K562 (cell line): ENCODE data around the gene ZBTB46. TPM values are rescaled to one million over a fixed set of nuclear protein-coding genes. Genes with fewer than 3 reads are reported as not detected.

ENCODE experiments used
- ATF2 ChIP-seq: sonication (generic); formaldehyde crosslinking; IDR thresholded peaks from 2 replicates; pipeline ENCODE4 v1.8.1; 2022; ENCODE audit warnings: missing genetic modification reagents
- CBFB ChIP-seq: sonication (generic); formaldehyde crosslinking; IDR thresholded peaks from 2 replicates; pipeline ENCODE4 v1.4.0; 2020; ENCODE audit warnings: mild to moderate bottlenecking, missing genetic modification reagents
- DIDO1 ChIP-seq: fragments of 450-650 bp; IDR thresholded peaks from 2 replicates; pipeline ENCODE4 v1.6.1; 2016; ENCODE audit warnings: low read depth, missing biosample characterization, missing genetic modification characterization
- FOXA3 ChIP-seq, 2 experiments: fragments of 450-650 bp in 1 of 2; sonication (generic) in 1 of 2; formaldehyde crosslinking; IDR thresholded peaks in 1 of 2; conservative IDR thresholded peaks in 1 of 2; 2 replicates each; pipeline versions ENCODE4 v1.4.0 to v1.8.0; 2020 to 2022; ENCODE audit warnings: mild to moderate bottlenecking in 2 of 2, missing genetic modification reagents in 1 of 2
- HCFC1 ChIP-seq: IDR thresholded peaks from 2 replicates; pipeline ENCODE4 v1.6.1; 2012; ENCODE audit warnings: low read depth, low read length, improper control_type of control experiment
- HES1 ChIP-seq: fragments of 450-650 bp; IDR thresholded peaks from 2 replicates; pipeline ENCODE4 v1.6.1; 2016; ENCODE audit warnings: low read depth, mild to moderate bottlenecking, moderate library complexity
- NELFE ChIP-seq: IDR thresholded peaks from 2 replicates; pipeline ENCODE4 v1.6.1; 2011; ENCODE audit warnings: mild to moderate bottlenecking; ENCODE audit not compliant: insufficient read depth, insufficient read length
- SRSF9 ChIP-seq: fragments of 200-400 bp; formaldehyde crosslinking; IDR thresholded peaks from 2 replicates; pipeline ENCODE4 v1.6.1; 2017; ENCODE audit warnings: low read depth, low read length, borderline replicate concordance
- TAL1 ChIP-seq: fragments of 450-650 bp; IDR thresholded peaks from 2 replicates; pipeline ENCODE4 v1.6.1; 2016; ENCODE audit warnings: mild to moderate bottlenecking
- ZEB2 ChIP-seq: fragments of 450-650 bp; IDR thresholded peaks from 2 replicates; pipeline ENCODE4 v1.6.1; 2016
- ZNF436 ChIP-seq: fragments of 250-450, 450-650 bp; sonication (Bioruptor Pico); formaldehyde crosslinking; IDR thresholded peaks from 2 replicates; pipeline ENCODE4 v1.7.0; 2020; ENCODE audit warnings: mild to moderate bottlenecking
- ZNF609 ChIP-seq: sonication (generic); formaldehyde crosslinking; IDR thresholded peaks from 2 replicates; pipeline ENCODE4 v1.8.1; 2023; ENCODE audit warnings: missing genetic modification reagents, mild to moderate bottlenecking, borderline replicate concordance
- polyA plus RNA-seq, 8 experiments: library from polyadenylated mRNA; depleted of rRNA in 4 of 8; stranded (reverse) in 5 of 8; unstranded in 3 of 8; fragments of >200 nt; fragmentation: Nextera tagmentation in 2 of 8; fragmentation: Illumina TruSeq in 1 of 8; extraction: Ambion mirVana in 2 of 8; extraction: Trizol in 1 of 8; gene quantifications; 2 replicates each; pipeline versions ENCODE4 v1.2.1 to v1.2.3, GENCODE V29; 2011 to 2014; ENCODE audit warnings: inconsistent platforms in 1 of 8, missing spikeins in 1 of 8
- total RNA-seq, 7 experiments: library from RNA; depleted of rRNA in 6 of 7; stranded (reverse); fragments of >200 nt in 6 of 7; fragmentation: Illumina TruSeq in 2 of 7; extraction: Trizol in 2 of 7; gene quantifications; 2 replicates each; pipeline versions ENCODE4 v1.2.1 to v1.2.3, GENCODE V29; 2011 to 2021; ENCODE audit warnings: low replicate concordance in 1 of 7
- TF ChIP-seq, protein P1 (sequence below), 2 experiments: fragments of 450-650 bp; conservative IDR thresholded peaks; 2 replicates each; pipeline ENCODE4 v1.6.1; 2017; ENCODE audit warnings: mild to moderate bottlenecking in 2 of 2, moderate library complexity in 2 of 2

Gene ZBTB46
- total and polyA plus RNA-seq, 9 of the 15 experiments (the other 6 are each of a cell fraction or from before 2014, with no cell fraction given), result 0.29 to 4.1 (median 1.1) TPM

DNA sequence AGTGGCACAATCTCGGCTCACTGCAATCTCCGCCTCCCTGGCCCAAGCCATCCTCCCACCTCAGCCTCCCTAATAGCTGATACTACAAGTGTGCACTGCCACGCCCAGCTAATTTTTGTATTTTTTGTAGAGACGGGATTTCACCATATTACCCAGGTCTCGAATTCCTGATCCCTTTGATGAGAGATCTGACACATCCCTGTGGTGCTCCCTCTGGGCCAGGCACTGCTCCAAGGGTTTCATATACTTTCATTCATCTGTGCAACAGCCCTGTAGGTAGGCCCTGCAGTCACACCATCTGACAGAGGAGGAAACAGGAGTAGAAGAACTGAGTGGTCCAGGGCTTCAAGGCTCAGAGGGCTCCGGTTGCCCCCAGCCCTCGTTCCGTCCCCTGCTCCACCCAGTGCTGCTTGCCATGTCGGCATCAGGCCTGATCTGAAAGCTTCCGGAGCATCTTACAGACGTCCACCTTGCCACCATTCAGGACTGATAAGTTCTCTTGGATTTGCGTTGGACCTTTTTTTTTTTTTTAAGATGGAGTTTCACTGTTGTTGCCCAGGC lies 119.9 kb downstream of the ZBTB46 start (continued):
- TF ChIP-seq ZNF609 (CRISPR knock-in tag) (no peak), TAL1 (no peak), CBFB (CRISPR knock-in tag) (no peak), ZNF436 (CRISPR knock-in tag) (no peak), DIDO1 (no peak), SRSF9 (no peak), HES1 (no peak), ATF2 (CRISPR knock-in tag) (no peak), ZEB2 (no peak), FOXA3 (CRISPR knock-in tag; conservative IDR thresholded peaks at IDR 0.05 in 1 of 2, IDR thresholded peaks at IDR 0.05 in 1 of 2) (no peak), NELFE (no peak), HCFC1 (no peak)
- TF ChIP-seq, protein P1, sequence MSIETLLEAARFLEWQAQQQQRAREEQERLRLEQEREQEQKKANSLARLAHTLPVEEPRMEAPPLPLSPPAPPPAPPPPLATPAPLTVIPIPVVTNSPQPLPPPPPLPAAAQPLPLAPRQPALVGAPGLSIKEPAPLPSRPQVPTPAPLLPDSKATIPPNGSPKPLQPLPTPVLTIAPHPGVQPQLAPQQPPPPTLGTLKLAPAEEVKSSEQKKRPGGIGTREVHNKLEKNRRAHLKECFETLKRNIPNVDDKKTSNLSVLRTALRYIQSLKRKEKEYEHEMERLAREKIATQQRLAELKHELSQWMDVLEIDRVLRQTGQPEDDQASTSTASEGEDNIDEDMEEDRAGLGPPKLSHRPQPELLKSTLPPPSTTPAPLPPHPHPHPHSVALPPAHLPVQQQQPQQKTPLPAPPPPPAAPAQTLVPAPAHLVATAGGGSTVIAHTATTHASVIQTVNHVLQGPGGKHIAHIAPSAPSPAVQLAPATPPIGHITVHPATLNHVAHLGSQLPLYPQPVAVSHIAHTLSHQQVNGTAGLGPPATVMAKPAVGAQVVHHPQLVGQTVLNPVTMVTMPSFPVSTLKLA (conservative IDR thresholded peaks at IDR 0.05), result no peak
